NCI-H2171 treated with DMSO at 0.1 percent for 48 hours (cell line): ENCODE data around the gene KIAA1755.
A peak's percentile ranks its signal among the peaks of the same experiment; 100 is the strongest.

Source experiments
- DNase-seq: peaks from one replicate; lab custom pipeline; 2025; lab: John Stamatoyannopoulos, UW

Gene KIAA1755

DNA sequence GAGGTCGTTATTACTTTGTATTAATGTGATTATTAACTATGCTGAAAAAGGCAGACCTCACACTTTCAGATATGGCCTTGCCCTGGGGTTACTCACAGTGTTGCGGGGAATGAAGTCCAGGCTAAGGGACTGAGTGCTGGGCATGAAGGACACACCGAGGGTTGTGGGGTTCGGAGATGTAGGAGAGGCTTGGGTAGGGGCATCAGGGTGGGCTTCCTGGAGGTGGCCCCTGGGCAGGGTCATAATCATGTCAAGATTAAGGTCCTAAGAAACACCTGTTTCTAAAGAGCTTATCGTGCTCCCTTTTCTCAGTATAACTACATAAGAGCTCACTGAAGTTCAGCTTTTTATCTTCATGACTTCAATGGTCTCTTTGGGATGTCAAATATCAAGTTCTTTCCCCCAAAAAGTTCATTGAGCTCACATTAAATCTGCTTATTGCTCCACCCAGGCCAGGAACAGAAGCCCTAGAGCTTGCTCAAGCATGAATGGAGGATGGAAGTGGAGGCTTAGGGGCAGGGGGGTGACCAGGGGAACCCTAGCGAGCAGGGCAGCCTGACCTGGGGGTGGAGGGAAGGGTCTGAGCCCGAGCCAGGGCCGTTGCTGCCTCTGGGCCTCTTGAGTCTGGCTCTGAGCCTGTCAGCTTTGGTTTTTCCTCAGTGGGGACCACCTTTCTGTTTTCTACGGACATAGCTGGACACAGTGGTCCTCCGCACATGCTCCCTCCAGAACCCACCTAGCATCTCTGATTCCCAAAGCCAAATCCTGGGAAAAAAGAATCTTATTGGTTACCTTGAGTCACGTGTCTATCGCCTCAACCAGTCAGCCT is 58.2 kb downstream of the KIAA1755 start:
- no peak for DNase-seq

DNA sequence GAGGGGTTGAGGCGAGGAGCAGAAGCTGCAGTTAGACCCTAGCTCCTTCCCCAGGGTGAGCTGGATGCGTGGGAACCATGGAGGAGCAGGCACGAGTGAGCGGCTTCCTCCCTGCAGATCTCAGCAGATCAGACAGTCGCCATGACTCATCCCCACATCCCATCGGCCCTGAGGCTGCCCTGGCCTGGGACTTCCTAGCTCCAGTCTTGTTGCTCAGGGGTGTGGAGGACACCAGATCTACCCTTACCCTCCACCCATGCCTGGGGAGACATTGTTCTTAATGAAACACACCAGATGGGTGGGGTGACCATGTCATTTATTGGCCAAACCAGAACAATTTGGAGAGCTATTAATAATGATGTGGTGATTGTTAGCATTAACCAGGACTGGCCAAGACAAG is 59.2 kb downstream of the KIAA1755 start:
- no peak for DNase-seq

DNA sequence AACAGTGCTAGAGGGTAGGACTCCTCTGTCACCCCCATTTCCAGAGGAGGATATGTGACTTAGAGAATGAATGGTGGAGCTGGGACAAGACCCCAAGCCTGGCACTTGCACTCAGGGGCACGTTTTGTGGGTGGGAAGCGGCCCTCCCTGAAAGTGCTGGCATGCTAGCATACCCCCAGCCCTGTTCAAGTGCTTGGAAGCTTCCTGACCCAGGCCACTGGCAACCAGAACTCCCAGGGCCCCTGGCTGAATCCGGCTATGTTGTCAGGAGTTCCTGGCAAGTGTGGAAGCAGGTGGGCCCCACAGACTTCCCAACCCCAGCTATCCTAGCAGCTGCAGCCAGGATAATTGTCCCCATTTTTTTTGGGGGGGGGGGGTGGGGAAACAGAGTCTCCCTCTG is 59.9 kb downstream of the KIAA1755 start:
- no peak for DNase-seq

DNA sequence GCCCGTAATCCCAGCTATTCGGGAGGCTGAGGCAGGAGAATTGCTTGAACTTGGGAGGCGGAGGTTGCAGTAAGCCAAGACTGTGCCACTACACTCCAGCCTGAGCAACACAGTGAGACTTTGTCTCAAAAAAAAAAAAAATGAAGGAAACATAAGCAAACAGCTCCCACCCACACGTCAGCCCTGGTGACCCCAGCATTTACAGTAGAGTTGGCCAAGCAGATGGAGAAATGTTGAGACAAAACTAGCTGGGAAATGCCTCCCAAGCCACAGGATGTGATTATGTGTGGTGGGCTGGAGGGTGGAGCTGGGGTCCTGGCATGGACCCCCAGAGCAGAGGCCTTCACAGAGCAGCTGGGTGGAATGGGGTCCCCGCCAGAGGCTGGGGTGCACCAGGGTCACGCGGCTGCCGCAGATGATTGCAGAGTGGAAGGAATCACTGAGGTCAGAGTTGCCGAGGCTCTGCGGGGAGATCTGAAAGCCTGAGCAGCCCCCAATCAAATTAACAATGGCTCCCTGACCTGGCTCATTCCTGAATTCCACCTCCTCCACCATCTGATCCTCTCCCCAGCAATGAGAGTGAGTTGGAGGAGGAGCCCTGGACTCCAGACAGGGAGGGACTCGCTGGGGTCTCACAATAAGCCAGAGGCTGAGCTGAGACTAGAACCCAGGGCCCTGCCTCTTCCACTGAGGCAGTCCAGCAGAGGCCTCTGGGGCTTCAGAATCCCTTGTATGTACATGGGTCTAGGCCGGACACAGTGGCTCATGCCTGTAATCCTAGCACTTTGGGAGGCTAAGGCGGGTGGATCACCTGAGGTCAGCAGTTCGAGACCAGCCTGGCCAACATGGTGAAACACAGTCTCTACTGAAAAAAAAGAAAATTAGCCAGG is 60.8 kb downstream of the KIAA1755 start:
- DNase-seq: no peak

DNA sequence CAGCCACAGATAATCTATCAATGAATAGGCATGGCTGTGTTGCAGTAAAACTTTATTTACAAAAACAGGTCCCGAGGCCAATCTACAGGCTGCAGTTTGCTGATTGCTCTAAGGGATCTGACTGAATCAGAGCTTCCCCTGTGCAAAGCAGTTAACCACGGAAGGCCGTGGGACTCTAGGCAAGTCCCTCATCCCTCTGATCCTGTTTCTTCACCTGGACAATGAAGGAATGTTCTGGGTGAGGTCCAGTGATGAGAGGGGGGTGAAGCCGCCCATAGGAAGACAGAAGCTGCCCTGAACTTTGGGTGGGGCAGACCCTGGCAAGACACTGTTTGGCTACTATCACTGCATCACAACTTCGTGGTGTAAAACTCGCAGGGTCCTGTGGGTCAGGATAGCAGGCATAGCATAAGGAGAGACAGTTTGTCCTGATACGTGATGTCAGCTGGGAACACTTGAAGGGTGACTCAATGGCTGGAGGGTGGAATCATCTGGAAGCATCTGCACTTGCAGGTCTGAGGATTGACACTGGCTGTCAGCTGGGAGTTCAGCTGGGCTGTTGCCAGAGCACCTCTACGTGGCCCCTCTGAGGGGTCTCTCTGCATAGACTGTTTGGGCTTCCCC is 62.2 kb downstream of the KIAA1755 start:
- DNase-seq: no peak

DNA sequence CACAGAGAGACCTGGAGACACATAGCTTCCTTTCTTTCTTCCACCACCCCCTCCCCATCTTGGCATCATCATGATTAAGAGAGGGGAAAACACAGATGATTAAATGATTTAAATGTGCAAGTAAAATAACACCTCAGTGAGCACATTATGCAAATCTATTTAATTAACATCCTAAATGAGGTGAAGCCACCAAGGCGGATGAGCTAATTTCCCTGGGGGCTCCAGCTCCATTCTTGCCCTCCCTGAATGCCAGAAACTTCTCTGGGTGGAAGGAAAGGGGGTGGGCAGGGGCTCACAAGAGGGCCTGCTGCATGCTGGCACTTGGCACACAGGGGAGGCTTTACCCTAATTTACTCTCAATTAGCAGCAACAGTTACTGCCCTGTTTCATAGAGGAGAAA is 62.9 kb downstream of the KIAA1755 start:
- no peak for DNase-seq

DNA sequence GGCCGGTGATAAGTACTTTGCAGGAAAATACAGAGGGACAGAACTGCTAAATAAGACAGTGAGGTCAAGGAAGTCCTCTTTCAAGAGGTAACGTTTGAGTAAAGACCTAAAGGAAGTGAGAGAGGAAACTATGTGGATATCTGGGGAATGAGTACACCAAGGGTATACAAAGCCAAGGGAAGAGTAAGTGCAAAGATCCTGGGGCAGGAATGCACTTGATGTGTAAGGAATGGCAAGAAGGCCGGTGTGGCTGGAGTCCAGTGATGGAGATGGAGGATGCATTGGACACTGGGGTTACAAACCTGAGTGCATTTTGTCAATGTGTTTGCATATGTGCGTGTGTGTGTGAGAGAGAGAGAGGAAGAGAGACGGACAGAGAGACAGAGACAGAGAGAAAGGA is 63.3 kb downstream of the KIAA1755 start:
- DNase-seq: no peak

DNA sequence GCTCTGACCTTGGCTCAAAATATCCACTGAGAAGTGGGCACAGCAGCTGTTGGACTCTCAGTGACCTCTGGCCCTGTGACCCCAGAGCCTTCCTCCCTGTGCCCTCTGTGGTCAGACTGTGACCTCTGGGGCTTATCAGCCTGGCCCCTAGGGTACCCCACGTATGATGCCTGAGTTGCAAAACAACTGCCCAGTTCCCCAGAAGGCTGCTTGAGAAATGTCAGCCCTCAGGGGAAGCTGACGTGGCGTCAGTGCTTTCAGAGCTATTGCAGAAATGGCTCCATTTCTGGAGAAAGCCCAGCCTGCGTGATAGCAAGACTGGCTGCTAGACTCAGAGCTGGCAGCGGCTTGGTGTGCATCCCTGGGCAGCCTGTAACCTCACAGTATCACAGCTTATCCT is 63.9 kb downstream of the KIAA1755 start:
- DNase-seq: no peak

DNA sequence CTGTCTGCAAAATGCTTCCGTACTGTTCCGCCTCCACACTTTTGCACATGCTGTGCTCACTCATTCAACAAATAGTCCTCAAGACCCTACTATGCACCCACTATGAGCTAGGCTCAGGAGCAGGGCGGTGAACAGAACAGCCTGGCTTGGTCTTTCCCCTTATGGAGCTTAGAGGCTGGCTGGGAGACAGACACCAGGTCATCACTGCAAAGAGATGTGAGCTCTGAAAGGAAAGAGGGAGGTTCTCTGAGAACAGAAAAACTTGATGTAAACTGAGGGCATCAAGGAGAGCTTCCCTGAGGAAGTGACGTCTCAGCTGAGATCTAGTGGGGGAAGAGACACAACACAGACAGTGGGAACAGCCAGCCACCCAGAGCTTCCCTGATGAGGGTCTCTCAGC is 64.5 kb downstream of the KIAA1755 start:
- no peak for DNase-seq

DNA sequence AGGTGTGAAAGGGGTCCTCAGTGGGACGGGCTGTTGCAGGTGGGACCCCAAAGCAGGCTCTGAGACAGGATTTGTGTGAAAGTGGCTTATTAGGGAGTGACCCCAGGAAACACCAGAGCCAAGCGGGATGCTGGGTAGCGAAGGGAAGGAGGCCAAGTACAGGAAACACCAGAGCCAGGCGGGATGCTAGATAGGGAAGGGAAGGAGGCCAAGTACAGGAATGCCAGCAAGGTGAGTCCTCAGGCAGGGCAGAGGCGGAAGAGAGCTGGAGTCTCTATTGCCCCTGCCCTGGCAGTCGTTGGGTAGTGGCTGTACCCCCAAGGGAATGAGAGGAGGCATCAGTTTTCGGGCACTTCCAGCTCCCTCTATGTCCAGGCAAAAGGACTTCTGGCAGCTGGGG is 65.0 kb downstream of the KIAA1755 start:
- no peak for DNase-seq

DNA sequence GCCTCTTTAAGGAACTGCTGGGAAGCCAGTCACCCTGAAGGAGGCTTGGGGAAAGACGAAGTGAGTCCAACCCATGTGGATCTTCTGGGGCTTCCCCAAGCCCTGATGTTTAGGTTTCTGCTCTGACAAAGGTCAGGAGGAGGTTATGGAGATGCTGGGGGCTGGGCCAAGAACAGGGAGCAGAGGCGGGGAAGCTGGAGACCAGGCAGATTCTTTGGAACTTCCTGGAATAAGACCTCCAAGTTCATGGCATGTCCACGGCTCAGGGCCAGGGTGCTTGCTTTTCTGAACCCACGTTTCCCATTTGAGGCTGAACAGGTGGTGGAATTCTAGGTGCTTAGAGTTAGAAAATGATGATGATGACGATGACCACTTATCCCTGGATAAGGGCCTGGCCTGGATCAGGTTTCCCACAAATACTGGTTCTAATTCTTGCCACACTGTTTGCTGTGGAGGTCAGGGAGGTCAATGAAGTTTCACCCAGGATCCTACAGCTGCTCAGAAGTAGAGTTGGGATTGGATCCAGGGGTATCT is 65.5 kb downstream of the KIAA1755 start:
- no peak for DNase-seq

DNA sequence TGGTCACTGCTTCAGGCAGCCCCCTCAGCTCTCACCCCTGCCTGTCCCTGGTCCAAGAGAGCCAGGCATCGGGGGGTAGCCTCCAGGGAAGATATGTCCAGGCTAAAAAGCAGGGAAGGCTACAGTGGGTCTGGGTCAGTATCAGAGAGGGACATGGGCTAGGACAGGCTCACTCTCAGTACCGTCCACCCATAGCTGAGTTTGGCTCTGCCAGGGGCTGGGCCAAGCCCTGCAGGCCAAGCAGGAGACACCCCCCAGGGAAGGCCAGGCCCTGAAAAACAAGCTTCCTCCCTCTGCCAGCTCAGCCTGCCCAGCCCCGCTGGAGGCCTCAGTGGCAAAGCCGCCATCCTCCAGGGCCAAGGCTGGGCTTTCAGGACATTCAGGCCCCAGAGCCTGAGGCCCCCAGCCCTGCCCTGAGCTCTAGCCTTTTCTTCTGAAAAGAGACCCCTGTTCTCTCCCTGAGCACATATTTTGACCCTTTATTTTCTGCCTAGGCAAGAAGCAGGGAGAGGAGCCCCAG is 66.9 kb downstream of the KIAA1755 start:
- DNase-seq: no peak

DNA sequence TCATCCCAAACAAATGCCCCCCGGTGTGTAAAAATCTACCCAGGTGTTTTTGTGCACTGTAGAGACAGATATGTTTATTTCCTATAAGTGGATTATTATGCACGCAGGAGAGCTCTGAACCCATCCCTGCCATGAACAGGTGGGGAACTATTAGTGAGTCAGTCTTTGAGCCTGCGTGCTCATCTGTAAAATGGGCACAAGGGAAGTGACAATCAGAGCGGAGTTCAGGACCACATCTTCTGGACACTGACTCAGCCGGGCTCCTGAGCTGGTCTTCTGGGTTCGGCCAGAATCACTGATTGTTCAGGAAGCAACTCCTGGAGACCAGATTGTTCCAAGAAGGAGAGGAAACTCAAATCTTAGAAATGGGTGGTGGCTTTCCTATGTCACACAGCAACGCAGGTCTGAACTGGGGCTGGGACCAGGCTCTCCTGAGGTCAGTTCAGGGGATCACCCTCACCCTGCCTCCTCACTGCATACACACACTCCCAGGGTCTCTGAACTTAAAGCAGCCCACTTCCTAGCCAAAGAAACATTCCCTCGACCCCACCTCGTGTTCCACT is 68.1 kb downstream of the KIAA1755 start:
- DNase-seq: no peak

DNA sequence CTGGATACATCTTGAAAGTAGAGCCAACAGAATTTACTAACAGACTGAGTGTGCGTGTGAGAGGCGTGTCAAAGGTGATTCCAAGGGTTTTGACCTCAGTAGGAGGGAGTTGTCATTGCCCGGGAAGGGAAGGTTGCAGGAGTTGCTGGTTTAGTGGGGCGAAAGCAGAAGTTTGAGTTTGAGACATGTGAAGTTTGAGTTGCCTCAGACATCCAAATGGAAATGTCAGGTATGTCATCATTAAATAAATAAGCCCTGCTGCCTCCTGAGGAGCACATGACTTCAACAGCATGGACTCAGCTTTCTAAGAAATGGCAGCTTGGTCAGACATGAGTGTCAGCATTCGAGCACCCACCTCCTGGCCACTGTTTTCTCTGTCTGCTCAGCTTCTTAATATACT is 68.9 kb downstream of the KIAA1755 start:
- no peak for DNase-seq

DNA sequence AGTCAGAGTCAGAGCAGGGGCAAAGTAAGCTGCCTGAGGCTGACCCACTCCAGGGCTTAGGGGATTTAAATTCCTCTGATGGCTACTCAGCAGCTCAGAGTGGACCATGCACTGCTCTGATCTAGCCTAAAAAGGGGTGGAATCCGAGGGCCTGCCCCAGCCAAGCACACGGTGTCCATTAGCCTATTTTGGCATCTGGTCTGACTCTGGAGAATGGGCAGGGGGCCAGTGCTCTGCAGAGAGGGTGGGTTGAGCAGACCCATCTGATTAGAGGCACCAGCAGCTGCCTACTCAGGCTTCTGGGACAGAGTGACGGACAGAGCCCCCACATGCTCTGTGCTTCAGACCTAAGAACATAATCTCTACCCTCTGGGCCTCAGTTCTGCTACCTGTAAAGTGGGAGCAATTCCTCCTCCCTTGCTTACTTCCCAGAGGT is 69.6 kb downstream of the KIAA1755 start:
- DNase-seq: no peak

DNA sequence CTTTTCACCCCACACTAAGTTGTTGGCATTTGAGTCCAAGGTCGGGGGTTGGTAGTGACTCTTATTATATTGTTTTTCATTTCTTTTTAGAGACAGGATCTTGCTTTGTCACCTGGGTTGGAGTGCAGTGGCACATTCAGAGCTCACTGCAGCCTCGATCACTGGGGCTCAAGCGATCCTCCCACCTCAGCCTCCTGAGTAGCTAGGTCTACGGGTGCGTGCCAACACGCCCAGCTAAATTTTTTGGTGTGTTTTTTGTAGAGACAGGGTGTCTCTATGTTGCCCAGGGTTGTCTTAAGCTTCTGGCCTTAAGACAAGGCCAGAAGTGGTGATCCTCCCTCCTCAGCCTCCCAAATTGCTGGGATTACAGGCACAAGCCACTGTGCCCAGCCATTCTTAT is 70.4 kb downstream of the KIAA1755 start:
- no peak for DNase-seq

DNA sequence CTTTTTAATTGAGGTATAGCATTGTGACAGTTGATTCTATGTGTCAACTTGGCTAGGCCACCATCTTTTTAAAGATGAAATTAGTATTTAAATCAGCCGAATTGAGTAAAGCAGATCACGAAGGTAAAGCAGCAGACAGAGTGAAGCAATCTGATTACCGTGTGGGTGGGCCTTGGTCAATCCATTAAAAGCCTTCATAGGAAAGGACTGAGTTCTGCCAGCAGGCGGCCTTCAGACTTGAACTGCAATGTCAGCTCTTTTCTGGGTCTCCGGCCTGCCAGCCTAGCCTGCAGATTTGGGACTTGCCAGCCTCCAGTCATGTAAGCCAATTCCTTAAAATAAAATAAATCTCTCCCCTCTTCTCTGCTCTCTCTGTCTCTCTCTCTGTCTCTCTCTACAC is 73.0 kb downstream of the KIAA1755 start:
- no peak for DNase-seq

DNA sequence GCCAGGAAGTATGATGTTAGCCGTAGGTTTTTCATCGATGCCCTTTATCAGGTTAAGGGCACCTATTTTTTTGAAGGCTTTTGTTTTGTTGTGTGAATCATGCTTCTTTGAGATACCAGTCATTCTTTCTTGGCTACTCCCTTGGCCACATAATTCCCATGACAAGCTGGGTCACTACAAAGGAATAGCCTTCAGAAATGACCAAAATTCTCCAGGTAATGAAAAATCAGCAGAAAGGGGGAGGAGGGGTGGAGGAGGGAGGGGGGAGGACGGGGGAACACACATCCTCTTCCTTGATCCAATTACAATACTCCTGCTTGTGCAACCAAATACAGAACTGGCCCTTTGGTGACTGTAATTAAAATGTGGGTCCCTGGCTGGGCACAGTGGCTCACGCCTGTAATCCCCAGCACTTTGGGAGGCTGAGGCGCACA is 73.7 kb downstream of the KIAA1755 start:
- no peak for DNase-seq

DNA sequence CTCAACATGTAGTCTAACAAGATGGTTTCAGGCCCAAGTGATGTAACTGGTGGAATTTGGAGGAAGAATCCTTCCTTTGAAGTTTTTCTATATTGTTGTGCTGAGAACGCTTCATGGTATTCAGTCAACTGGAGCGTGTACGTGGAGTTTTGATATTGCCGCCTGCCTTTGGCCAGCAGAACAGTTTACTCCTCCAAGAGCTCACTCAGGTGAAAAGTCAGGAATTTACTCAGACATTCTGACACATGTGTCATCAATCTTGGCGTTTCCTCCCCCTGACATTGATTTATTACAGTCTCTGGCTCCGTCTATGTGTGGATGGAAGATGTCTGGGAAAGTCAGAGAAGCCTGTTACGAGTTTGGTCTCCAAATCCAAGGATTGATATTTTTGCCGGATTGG is 76.4 kb downstream of the KIAA1755 start:
- DNase-seq: no peak

DNA sequence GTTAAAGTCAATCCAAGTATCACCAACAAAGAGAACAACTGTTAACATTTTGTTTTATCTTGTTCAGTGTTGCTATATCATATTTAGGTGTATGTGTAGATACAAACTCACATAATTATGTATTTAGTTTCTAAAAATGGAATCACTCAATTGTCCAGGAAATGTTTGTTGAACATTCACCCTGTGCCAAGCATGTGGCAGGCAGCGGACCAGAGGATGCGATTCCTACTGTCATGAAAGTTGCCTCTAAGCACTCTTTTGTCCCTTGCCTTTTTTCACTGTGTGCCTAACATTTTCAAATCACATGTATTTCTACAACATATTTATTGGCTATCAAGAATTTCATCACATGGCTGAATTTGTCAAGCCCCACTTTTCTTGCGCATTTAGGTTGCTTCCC is 78.6 kb downstream of the KIAA1755 start:
- DNase-seq: no peak

DNA sequence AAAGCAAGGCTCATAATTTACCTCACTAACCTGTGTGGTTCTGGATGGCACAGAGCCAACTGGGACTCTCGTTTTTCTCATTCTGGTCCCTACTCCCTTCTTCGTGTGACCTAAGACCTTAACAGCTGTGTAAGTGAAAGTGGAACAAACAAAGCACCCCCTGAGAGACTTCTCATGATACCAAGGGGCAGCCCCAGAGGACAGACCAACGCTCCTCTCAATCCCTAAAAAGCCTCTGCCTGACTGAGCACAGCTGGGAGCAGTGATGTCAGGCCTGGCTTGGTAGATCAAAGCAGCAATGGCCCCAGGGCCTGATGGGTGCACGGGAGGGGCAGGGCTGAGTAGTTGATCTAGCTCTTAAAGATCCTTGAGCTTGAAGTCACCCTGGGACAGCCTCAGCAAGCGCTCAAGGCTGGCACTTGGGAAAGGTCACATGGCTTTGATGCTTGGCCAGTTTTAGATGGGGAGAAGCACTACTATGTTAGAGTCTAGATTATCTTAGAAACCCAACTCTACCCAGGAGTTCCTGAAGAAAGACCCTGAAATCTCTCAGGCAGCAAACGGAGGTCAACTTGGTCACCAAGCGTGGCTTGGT is 79.2 kb downstream of the KIAA1755 start:
- peak; percentile 24 for DNase-seq
